Measurements from ENCODE around the gene PHACTR3.

The PHACTR3 gene

DNA sequence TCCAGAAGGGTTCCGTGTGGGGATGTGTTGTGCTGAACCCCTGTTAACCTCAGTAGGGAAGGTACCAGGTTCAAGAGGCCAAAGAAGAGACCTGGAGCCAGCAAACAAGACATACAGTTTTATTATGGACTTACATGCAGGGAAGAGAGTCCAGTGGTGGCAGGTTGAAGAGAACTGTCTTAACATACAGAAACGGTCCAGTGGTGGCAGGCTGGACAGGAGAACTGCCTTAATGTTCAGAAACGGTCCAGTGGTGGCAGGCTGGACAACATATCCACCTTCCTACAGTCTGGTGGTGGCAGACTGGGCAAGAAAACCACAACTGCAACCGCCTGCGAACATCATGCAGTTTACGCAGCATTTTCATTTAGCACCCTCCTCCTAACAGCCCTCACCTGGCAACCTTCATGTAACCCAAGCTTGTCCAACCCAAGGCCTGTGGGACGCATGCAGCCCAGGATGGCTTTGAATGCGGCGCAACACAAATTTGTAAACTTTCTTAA, 75.9 kb downstream of the PHACTR3 start:
- in situ Hi-C loops (cut with MboI; ENCODE audit: low pct_unique_long_range_greater_than_20kb, low sequenced_read_pairs, unreplicated experiment) = no loop called here
- TF ChIP-seq, protein P1, sequence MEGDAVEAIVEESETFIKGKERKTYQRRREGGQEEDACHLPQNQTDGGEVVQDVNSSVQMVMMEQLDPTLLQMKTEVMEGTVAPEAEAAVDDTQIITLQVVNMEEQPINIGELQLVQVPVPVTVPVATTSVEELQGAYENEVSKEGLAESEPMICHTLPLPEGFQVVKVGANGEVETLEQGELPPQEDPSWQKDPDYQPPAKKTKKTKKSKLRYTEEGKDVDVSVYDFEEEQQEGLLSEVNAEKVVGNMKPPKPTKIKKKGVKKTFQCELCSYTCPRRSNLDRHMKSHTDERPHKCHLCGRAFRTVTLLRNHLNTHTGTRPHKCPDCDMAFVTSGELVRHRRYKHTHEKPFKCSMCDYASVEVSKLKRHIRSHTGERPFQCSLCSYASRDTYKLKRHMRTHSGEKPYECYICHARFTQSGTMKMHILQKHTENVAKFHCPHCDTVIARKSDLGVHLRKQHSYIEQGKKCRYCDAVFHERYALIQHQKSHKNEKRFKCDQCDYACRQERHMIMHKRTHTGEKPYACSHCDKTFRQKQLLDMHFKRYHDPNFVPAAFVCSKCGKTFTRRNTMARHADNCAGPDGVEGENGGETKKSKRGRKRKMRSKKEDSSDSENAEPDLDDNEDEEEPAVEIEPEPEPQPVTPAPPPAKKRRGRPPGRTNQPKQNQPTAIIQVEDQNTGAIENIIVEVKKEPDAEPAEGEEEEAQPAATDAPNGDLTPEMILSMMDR (IDR thresholded peaks at IDR 0.05; ENCODE audit: extremely low read depth, insufficient read depth, missing control alignments) = no peak
- no peak for DNase-seq (ENCODE audit: low spot score)

DNA sequence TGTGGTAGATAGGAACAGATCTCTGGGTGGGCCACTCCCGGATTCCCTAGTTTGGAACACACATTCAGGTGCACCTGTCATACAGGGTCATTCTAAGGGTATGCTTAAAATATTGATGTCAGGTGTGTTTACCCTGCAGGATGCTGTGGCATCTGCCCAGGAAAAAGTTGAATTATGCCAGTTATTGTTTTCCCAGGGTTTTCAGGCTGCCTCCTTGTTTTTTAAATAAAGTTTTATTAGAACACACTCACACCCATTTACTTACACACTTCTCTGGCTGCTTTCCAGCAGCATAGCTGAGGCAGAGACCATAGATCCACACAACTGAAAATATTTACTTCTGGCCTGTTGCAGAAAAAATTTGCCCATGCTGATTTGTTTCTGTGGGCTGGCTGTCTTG, 76.5 kb downstream of the PHACTR3 start:
- DNase-seq (ENCODE audit: low spot score) = no peak
- TF ChIP-seq, protein P1 (IDR thresholded peaks at IDR 0.05; ENCODE audit: extremely low read depth, insufficient read depth, missing control alignments) = no peak
- in situ Hi-C loops (cut with MboI; ENCODE audit: low pct_unique_long_range_greater_than_20kb, low sequenced_read_pairs, unreplicated experiment) = no loop called here

DNA sequence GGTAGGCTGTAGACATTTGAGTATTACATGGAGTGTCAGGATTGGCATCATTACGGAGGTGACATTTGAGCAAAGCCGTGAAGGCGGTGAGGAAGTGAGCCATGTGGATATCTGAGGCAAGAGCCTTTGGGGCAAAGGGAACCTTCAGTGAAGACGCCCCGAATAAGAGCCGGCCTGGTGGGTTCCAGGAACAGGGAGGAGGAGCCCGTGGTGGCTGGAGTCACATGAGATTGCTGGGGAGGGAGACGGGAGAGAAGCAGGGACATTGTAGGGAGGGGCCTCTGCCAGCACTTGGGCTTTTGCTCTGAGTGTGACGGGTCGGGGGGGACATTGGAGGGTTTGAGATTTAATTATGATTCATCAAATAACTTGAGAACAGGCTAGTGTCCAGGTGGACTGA, 78.3 kb downstream of the PHACTR3 start:
- TF ChIP-seq, protein P1 (IDR thresholded peaks at IDR 0.05; ENCODE audit: extremely low read depth, insufficient read depth, missing control alignments) = no peak
- no peak for DNase-seq (ENCODE audit: low spot score)
- in situ Hi-C loops (cut with MboI; ENCODE audit: low pct_unique_long_range_greater_than_20kb, low sequenced_read_pairs, unreplicated experiment) = no loop called here

DNA sequence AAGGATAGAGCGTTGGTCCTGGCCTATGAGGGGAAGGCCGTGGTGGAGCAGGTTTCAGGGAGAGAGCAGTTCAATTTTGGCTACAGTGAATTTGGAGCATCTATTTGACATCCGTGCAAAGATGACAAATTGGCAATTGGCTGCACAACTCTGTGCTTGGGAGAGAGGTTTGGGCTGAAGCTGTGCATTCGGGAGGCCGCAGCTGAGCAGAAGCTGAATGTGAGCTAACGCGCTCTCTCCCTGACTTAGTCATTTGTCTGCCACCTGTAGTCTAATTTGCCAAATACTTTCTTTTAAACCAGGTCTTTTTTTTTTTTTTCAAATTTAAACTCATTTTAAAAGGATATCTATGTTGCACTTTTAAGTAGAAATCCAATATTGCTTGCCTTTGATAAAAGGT, 78.8 kb downstream of the PHACTR3 start:
- in situ Hi-C loops (cut with MboI; ENCODE audit: low pct_unique_long_range_greater_than_20kb, low sequenced_read_pairs, unreplicated experiment) = no loop called here
- no peak for DNase-seq (ENCODE audit: low spot score)
- TF ChIP-seq, protein P1 (IDR thresholded peaks at IDR 0.05; ENCODE audit: extremely low read depth, insufficient read depth, missing control alignments) = no peak

DNA sequence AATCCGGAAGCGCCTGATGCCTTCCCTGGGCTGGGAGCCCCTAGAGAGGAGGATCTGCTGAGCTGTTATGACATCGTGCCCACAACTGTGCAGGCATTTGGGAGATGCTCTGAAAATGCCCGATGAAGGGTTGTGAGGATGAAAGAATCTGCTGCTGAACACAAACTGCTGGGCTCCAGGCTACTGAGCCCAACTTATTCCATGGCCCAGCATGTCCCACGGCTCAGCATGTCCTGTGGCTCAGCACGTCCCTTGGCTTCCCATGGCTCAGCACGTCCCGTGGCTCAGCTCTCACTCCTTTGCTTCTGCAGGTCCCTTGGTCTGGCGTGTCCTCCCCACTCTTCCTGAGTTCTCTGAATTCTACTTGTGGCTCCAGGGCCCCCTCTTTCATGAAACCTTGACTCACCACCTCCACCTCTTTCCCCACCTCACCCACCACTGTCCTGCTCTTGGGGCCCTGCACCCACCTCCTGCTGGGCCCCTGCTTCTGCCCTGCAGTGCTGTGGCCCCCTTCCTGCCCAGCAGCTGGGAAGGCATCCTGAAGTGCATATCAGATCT, 80.4 kb downstream of the PHACTR3 start:
- in situ Hi-C loops (cut with MboI; ENCODE audit: low pct_unique_long_range_greater_than_20kb, low sequenced_read_pairs, unreplicated experiment) = no loop called here
- TF ChIP-seq, protein P1 (IDR thresholded peaks at IDR 0.05; ENCODE audit: extremely low read depth, insufficient read depth, missing control alignments) = no peak
- DNase-seq (ENCODE audit: low spot score) = no peak

DNA sequence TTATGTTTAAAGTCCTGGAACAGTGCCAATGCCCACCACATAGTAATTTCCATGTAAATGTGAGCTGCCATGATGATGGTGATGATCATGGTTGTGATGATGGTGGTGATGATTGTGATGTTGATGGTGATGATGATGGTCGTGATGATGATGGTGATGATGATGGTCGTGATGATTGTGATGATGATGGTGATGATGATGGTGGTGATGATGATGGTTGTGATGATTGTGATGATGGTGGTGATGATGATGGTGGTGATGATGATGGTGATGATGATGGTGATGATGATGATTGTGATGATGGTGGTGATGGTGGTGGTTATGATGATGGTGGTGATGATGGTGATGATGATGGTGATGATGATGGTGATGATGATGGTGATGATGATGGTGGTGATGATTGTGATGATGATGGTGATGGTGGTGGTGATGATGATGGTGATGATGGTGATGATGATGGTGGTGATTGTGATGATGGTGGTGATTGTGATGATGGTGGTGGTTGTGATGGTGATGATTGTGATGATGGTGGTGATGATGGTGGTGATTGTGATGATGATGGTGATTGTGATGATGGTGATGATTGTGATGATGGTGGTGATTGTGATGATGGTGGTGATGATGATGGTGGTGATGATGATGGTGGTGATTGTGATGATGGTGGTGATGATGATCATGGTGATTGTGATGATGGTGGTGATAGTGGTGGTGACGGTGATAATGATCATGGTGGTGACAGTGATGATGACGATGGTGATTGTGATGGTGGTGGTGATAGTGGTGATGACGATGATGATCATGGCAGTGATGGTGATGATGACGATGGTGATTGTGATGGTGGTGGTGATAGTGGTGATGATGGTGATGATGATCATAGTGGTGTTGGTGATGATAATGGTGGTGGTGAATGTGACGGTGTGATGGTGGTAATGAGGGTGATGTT, 82.3 kb downstream of the PHACTR3 start:
- DNase-seq (ENCODE audit: low spot score) = no peak
- TF ChIP-seq, protein P1 (IDR thresholded peaks at IDR 0.05; ENCODE audit: extremely low read depth, insufficient read depth, missing control alignments) = no peak
- in situ Hi-C loops (cut with MboI; ENCODE audit: low pct_unique_long_range_greater_than_20kb, low sequenced_read_pairs, unreplicated experiment) = no loop called here

All from GM13977 (cell line).